Neural cell (in vitro differentiated cells): ENCODE data around the gene MBD4.

Experiments
- EZH2 ChIP-seq: fragments of 200-600, 300-800 bp; shearing (Covaris generic), sonication (generic); IDR thresholded peaks from 2 replicates; pipeline ENCODE4 v1.6.1; 2014; ENCODE audit warnings: antibody characterized with exemption, low read length, borderline replicate concordance, mild to moderate bottlenecking; ENCODE audit not compliant: insufficient read depth, poor library complexity, severe bottlenecking
- TF ChIP-seq, protein P1 (sequence below): fragments of 450-650 bp; IDR thresholded peaks from 2 replicates; pipeline ENCODE4 v1.5.1; 2014; ENCODE audit warnings: antibody characterized with exemption, mild to moderate bottlenecking, moderate library complexity; ENCODE audit not compliant: poor library complexity, severe bottlenecking
- TF ChIP-seq, protein P2 (sequence below): IDR thresholded peaks from 2 replicates; pipeline ENCODE4 v1.6.1; 2012; ENCODE audit warnings: borderline replicate concordance

GRCh38 chr3:129461461-129462146 is 21.9 kb upstream of the MBD4 start:
- TF ChIP-seq, protein P1, sequence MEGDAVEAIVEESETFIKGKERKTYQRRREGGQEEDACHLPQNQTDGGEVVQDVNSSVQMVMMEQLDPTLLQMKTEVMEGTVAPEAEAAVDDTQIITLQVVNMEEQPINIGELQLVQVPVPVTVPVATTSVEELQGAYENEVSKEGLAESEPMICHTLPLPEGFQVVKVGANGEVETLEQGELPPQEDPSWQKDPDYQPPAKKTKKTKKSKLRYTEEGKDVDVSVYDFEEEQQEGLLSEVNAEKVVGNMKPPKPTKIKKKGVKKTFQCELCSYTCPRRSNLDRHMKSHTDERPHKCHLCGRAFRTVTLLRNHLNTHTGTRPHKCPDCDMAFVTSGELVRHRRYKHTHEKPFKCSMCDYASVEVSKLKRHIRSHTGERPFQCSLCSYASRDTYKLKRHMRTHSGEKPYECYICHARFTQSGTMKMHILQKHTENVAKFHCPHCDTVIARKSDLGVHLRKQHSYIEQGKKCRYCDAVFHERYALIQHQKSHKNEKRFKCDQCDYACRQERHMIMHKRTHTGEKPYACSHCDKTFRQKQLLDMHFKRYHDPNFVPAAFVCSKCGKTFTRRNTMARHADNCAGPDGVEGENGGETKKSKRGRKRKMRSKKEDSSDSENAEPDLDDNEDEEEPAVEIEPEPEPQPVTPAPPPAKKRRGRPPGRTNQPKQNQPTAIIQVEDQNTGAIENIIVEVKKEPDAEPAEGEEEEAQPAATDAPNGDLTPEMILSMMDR: no peak
- no peak for TF ChIP-seq EZH2
- TF ChIP-seq, protein P2, sequence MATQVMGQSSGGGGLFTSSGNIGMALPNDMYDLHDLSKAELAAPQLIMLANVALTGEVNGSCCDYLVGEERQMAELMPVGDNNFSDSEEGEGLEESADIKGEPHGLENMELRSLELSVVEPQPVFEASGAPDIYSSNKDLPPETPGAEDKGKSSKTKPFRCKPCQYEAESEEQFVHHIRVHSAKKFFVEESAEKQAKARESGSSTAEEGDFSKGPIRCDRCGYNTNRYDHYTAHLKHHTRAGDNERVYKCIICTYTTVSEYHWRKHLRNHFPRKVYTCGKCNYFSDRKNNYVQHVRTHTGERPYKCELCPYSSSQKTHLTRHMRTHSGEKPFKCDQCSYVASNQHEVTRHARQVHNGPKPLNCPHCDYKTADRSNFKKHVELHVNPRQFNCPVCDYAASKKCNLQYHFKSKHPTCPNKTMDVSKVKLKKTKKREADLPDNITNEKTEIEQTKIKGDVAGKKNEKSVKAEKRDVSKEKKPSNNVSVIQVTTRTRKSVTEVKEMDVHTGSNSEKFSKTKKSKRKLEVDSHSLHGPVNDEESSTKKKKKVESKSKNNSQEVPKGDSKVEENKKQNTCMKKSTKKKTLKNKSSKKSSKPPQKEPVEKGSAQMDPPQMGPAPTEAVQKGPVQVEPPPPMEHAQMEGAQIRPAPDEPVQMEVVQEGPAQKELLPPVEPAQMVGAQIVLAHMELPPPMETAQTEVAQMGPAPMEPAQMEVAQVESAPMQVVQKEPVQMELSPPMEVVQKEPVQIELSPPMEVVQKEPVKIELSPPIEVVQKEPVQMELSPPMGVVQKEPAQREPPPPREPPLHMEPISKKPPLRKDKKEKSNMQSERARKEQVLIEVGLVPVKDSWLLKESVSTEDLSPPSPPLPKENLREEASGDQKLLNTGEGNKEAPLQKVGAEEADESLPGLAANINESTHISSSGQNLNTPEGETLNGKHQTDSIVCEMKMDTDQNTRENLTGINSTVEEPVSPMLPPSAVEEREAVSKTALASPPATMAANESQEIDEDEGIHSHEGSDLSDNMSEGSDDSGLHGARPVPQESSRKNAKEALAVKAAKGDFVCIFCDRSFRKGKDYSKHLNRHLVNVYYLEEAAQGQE: no peak
